ENCODE results near the gene LRMDA. TPM values are rescaled to one million over a fixed set of nuclear protein-coding genes. Genes with fewer than 3 reads are reported as not detected.

LRMDA gene
- total and polyA plus RNA-seq, 10 of the 15 experiments (the other 5 are each of a cell fraction or from before 2014, with no cell fraction given) = 0.07 to 0.54 (median 0.29) TPM; not detected in 4

- TF ChIP-seq BRCA1 (IDR thresholded peaks at IDR 0.05; ENCODE audit: low read depth, low read length) (no peak), RUNX3 (IDR thresholded peaks at IDR 0.05; ENCODE audit: low read length) (no peak), SREBF1 (IDR thresholded peaks at IDR 0.05; ENCODE audit: low read length) (no peak), ZNF274 (IDR thresholded peaks at IDR 0.05; ENCODE audit: insufficient read depth, insufficient read length) (no peak), NBN (IDR thresholded peaks at IDR 0.05) (no peak), ZBTB11 (CRISPR knock-in tag; IDR thresholded peaks at IDR 0.05) (no peak), BCLAF1 (IDR thresholded peaks at IDR 0.05) (no peak), ATF2 (IDR thresholded peaks at IDR 0.05; ENCODE audit: low read length) (no peak)
Observed at GRCh38 chr10:76067447-76067846, 636.0 kb downstream of the LRMDA start (continued).

Measured in GM12878 (cell line).